A549 treated with CORT108297 at 1 μM for 4 hours (cell line): ENCODE measurements around the gene RPS24. TPM values are rescaled to one million over a fixed set of nuclear protein-coding genes. Genes with fewer than 3 reads are reported as not detected.

Experiments used
- total RNA-seq: library from RNA; stranded (reverse); fragments of 200-300 nt; extraction: Qiagen RNA extraction; gene quantifications from 5 replicates; pipeline ENCODE4 v1.2.3, GENCODE V29; 2022

Gene RPS24
- 2,660 to 4,067 TPM (median 2,983 TPM) in 5 replicates for total RNA-seq

DNA sequence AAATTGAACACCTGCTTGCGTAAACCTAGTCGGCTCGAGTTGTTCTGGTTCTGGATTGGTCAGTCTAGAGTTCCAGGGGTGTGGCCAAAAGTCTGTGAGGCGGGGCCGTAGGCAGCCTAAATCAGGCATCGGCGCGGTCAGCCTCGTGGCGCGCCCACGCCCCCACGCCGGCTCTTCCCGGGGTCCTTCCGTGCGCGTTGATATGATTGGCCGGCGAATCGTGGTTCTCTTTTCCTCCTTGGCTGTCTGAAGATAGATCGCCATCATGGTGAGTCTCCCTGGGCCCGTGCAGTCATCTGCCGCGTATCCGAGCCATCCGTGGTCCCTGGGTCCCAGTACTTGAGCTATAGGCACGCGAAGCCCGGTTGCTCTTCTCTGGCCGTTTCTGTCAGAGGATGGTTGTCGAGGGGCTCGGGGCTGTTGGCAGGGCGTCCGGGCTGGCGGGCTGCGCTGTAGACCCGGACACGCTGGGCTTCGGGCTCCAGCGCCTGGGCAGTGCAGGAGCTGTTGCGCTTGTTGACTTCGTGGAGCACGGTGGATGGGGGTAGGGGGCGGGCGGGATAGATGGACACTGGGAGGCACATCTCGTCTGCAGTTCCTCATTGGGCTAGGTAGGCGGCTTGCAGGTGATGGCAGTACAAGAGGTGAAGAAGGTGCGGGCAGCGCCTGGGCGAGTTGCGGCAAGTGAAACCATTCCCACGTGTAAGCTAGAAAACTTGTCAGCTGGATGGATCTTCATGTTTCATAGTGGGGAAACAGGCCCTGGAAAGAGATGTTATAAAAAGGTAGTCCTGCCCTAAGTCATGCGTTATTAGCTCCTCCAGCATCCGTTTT, at the start of gene RPS24:
TSS of gene RPS24 (plus strand) at position 227 of the 834 bp plus-strand sequence. CDS start at position 266, 39 bp downstream.

GRCh38 chr10:78029269-78030226, 4.1 kb upstream of the RPS24 start, which contains the start of gene POLR3A:
TSS of gene POLR3A (minus strand) at chr10:78029515. CDS start at chr10:78029407, 108 bp downstream.

Other genes starting within 250 kb of the RPS24 start
- 28.1 to 35.4 TPM (median 31.7 TPM) in 5 replicates for gene DLG5, start 107.1 kb upstream of the RPS24 start, total RNA-seq
- 13.0 to 14.8 TPM (median 14.0 TPM) in 5 replicates for gene POLR3A, start 4.3 kb upstream of the RPS24 start, total RNA-seq